CD4-positive, CD25-positive, alpha-beta regulatory T cell (primary cell): ENCODE measurements around the gene SSC5D. TPM values are rescaled to one million over a fixed set of nuclear protein-coding genes. Genes with fewer than 3 reads are reported as not detected.
A peak's percentile ranks its signal among the peaks of the same experiment; 100 is the strongest.

Experiments
- ATAC-seq, 2 donors: fragments of 150-1000 bp; cut with Tn5 transposase; one replicate each; pipeline ENCODE4 v1.10.0; 2021; ENCODE audit warnings: low read depth in 2 of 2, moderate number of reproducible peaks in 2 of 2, moderate library complexity in 1 of 2
- DNase-seq, 3 donors: peaks; one replicate each; pipeline versions ENCODE4 v3.0.0 to v3.0.0-alpha.2; 2012 to 2022; ENCODE audit warnings: mixed read lengths in 1 of 3
- H3K27ac ChIP-seq: one replicate; pipeline ENCODE4 v1.7.0; 2013; ENCODE audit warnings: mild to moderate bottlenecking, low read length; ENCODE audit not compliant: insufficient read depth, poor library complexity, severe bottlenecking
- H3K27me3 ChIP-seq: one replicate; pipeline ENCODE4 v1.7.0; 2013; ENCODE audit warnings: low read length; ENCODE audit not compliant: control insufficient read depth, insufficient read depth
- H3K36me3 ChIP-seq: one replicate; pipeline ENCODE4 v1.7.0; 2013; ENCODE audit warnings: mild to moderate bottlenecking, low read length, moderate library complexity; ENCODE audit not compliant: control insufficient read depth, insufficient read depth
- H3K4me1 ChIP-seq: 2 replicates; pipeline ENCODE4 v1.7.0; 2013; ENCODE audit warnings: mild to moderate bottlenecking, low read length; ENCODE audit not compliant: insufficient read depth, control insufficient read depth, poor library complexity, severe bottlenecking
- H3K4me3 ChIP-seq: one replicate; pipeline ENCODE4 v1.7.0; 2013; ENCODE audit warnings: low read depth, mild to moderate bottlenecking, low read length, moderate library complexity
- H3K9me3 ChIP-seq, 2 experiments: 1 replicate in 1 of 2; 2 replicates in 1 of 2; pipeline ENCODE4 v1.7.0; 2013; ENCODE audit warnings: low read length in 2 of 2, mild to moderate bottlenecking in 1 of 2, moderate library complexity in 1 of 2; ENCODE audit not compliant: control insufficient read depth in 2 of 2
- H3K27ac Mint-ChIP-seq, 3 donors: one replicate each; pipeline ENCODE4 v1.8.0; 2020 to 2022; ENCODE audit warnings: mild to moderate bottlenecking in 3 of 3, mixed read lengths in 3 of 3, moderate library complexity in 2 of 3
- H3K27me3 Mint-ChIP-seq: one replicate; pipeline ENCODE4 v1.8.0; 2022; ENCODE audit warnings: mild to moderate bottlenecking, mixed read lengths
- H3K36me3 Mint-ChIP-seq: one replicate; pipeline ENCODE4 v1.8.0; 2020; ENCODE audit warnings: mixed read lengths
- H3K4me1 Mint-ChIP-seq, 4 donors: one replicate each; pipeline ENCODE4 v1.8.0; 2020 to 2022; ENCODE audit warnings: mixed read lengths in 4 of 4, mild to moderate bottlenecking in 1 of 4
- H3K4me3 Mint-ChIP-seq, 4 donors: one replicate each; pipeline ENCODE4 v1.8.0; 2020 to 2022; ENCODE audit warnings: mild to moderate bottlenecking in 4 of 4, mixed read lengths in 4 of 4, moderate library complexity in 3 of 4
- H3K9me3 Mint-ChIP-seq, 7 donors: one replicate each; pipeline ENCODE4 v1.8.0; 2020 to 2022; ENCODE audit warnings: mixed read lengths in 7 of 7, mild to moderate bottlenecking in 3 of 7, moderate library complexity in 2 of 7
- polyA plus RNA-seq, 4 donors: library from polyadenylated mRNA; unstranded; fragments of 300-500 nt; fragmentation: Illumina TruSeq; gene quantifications; one replicate each; pipeline ENCODE4 v1.2.3, GENCODE V29; 2021
- total RNA-seq: library from RNA; stranded (reverse); gene quantifications from one replicate; pipeline ENCODE4 v1.2.3, GENCODE V29; 2022

The SSC5D gene
- total and polyA plus RNA-seq, 5 donors from 2014 or later, result 0.27 TPM; not detected in 4

DNA sequence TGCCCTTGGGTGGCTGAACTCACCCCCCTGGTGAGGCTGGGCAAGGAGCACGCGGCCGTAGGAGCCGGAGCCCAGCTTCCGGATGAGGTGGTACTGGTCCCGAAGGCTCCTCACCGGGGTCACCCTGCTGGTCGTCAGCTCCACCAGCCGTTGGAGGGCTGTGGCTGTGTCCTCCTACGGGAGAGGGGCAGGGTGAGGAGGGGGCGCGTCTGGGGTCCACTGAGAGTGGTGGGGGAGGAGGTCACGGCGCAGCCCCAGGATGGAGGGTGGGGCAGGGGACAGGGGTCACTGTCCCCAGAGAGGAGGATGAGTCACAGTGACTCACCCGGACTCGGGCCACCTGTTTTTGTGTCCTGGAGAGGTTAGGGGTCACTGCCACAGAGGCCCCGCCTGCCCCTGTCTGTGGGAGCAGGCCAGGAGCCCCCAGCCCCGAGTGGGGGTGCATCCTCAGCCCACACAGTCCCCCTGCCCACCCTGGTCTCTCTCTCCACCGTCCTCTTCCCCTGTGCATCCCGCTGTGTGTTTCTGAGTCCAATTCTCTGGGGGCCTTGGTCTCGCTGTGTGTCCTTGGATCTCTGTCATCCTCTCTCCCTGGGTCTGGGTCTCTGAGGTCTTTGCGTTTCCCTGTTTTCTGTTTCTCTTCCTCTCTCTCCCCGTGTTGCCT is 56.7 kb downstream of the SSC5D start:
- Histone ChIP-seq H3K9me3 (no peaks in the 10 kb centered on the region), H3K4me1 (no peaks in the 10 kb centered on the region), H3K27me3 (no peaks in the 10 kb centered on the region), H3K4me3 (no peak overlapping the region), H3K27ac (no peak overlapping the region), H3K36me3 (no peaks in the 10 kb centered on the region)
- Mint-ChIP-seq H3K4me1 (no peaks in the 10 kb centered on the region), H3K27me3 (peaks cover 12% of the 10 kb centered on the region), H3K27ac (no peak overlapping the region), H3K9me3 (peaks cover 0 to 3% (median 1%) of the 10 kb centered on the region in 7 donors), H3K36me3 (no peaks in the 10 kb centered on the region), H3K4me3 (no peak overlapping the region)
- ATAC-seq, result no peak
- DNase-seq, result no peak

DNA sequence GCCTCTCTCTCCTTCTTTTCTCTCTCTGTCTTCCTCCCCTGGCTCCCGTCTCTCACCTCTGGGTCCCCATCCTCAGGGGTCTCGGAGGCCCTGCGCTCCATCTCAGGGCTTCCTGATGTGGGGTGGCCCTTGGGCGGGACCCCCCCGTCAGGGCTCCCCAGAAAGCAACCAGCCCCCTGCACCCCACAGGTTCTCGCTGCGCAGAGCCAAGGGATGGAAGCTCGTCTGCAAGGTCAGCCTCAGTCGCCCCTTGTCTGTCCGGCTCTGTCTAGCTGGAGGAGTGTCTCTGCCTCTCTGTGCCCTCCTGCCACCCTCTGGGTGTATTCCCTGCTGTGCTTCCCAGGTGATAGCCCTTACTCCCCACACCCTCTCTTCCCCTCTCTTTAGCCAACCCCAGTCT is 57.2 kb downstream of the SSC5D start, which contains the start of gene SBK3:
Gene SBK3 (minus strand): TSS at position 101 of the 400 bp plus-strand sequence. CDS start 0 bp downstream, at position 101.
- no peaks in the 10 kb centered on the region for H3K27me3 ChIP-seq
- no peaks in the 10 kb centered on the region for H3K4me1 Mint-ChIP-seq

DNA sequence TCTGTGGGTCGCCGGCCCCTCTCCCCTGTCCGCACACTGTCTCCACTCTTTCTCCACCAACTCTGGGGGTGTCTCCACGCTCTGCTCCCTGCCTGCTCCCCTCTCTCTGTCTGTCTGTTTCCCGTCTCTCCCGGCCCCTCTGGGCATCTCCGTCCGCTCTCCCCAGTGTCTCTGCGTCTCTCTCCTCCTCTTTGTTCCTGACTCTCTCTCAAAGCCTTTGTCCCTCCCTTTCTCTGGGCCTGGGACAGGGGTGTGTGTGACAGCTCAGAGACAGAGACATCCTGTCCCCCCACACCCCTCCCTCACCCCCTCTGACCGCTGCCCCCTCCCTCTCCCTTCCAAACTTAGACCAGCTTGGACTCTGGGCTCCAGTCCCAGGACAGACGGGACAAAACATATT is 57.8 kb downstream of the SSC5D start:
- Mint-ChIP-seq H3K36me3 (no peaks in the 10 kb centered on the region), H3K27ac (peak overlapping the region in 1 of 3 donors; percentile 92), H3K4me3 (no peak overlapping the region), H3K9me3 (peaks cover 0 to 3% (median 1%) of the 10 kb centered on the region in 7 donors), H3K4me1 (no peaks in the 10 kb centered on the region), H3K27me3 (peaks cover 17% of the 10 kb centered on the region)
- no peak overlapping the region for H3K27ac ChIP-seq
- ATAC-seq (no peak), DNase-seq (no peak)
- no peaks in the 10 kb centered on the region for H3K4me1 ChIP-seq
- H3K9me3 ChIP-seq, result no peaks in the 10 kb centered on the region
- no peak overlapping the region for H3K4me3 ChIP-seq
- H3K36me3 ChIP-seq, result no peaks in the 10 kb centered on the region
- H3K27me3 ChIP-seq, result no peaks in the 10 kb centered on the region

More for the DNA sequence above, 57.2 kb downstream of the SSC5D start, which contains the start of gene SBK3:
- Histone ChIP-seq H3K27ac (no peak within 1 kb of the TSS), H3K9me3 (no peaks in the 10 kb centered on the region), H3K4me1 (no peaks in the 10 kb centered on the region), H3K4me3 (no peak within 1 kb of the TSS), H3K36me3 (no peaks in the 10 kb centered on the region)
- no peak for ATAC-seq
- H3K9me3 Mint-ChIP-seq, result peaks cover 0 to 3% (median 1%) of the 10 kb centered on the region in 7 donors
- no peak within 1 kb of the TSS for H3K4me3 Mint-ChIP-seq
- no peak for DNase-seq
- H3K27ac Mint-ChIP-seq, result peak within 1 kb of the TSS in 1 of 3 donors; percentile 92
- H3K36me3 Mint-ChIP-seq, result no peaks in the 10 kb centered on the region
- H3K27me3 Mint-ChIP-seq, result peaks cover 16% of the 10 kb centered on the region

DNA sequence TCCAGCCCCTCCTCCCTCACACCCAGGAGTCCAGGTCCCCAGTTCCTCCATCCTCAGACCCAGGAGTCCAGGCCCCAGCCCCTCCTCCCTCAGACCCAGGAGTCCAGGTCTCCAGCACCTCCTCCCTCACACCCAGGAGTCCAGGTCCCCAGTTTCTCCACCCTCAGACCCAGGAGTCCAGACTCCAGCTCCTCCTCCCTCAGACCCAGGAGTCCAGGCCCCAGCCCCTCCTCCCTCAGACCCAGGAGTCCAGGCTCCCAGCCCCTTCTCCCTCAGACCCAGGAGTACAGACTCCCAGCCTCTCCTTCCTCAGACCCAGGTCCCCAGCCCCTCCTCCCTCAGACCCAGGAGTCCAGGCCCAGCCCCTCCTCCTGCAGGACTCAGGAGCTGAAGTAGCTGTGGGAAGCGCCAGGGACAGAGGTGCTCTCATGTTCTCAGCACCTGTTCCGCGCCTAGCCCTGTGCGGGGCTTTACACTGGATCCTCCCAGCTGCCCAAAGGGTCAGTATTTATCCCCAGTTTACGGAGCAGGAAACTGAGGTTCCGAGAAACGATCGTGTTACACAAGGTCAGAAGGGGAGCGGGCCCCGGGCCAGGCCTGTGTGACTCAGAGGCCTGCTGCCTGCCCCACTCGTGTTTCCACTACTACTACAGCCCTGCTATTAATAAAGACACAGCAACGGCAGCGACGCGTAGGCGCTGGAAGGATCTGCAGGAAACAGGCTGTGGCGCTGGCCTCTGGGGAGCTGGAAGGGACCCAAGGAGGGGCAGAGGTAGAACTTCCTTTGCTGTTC is 58.8 kb downstream of the SSC5D start:
- H3K4me3 ChIP-seq, result no peak overlapping the region
- no peaks in the 10 kb centered on the region for H3K27me3 ChIP-seq
- H3K9me3 ChIP-seq, result no peaks in the 10 kb centered on the region
- H3K9me3 Mint-ChIP-seq, result peaks cover 0 to 3% (median 1%) of the 10 kb centered on the region in 7 donors
- H3K4me1 Mint-ChIP-seq, result no peaks in the 10 kb centered on the region
- no peak overlapping the region for H3K27ac ChIP-seq
- H3K4me3 Mint-ChIP-seq, result no peak overlapping the region
- ATAC-seq (no peak), DNase-seq (no peak)
- no peaks in the 10 kb centered on the region for H3K36me3 ChIP-seq
- no peak overlapping the region for H3K27ac Mint-ChIP-seq
- H3K27me3 Mint-ChIP-seq, result peaks cover 17% of the 10 kb centered on the region
- H3K4me1 ChIP-seq, result no peaks in the 10 kb centered on the region
- no peaks in the 10 kb centered on the region for H3K36me3 Mint-ChIP-seq

DNA sequence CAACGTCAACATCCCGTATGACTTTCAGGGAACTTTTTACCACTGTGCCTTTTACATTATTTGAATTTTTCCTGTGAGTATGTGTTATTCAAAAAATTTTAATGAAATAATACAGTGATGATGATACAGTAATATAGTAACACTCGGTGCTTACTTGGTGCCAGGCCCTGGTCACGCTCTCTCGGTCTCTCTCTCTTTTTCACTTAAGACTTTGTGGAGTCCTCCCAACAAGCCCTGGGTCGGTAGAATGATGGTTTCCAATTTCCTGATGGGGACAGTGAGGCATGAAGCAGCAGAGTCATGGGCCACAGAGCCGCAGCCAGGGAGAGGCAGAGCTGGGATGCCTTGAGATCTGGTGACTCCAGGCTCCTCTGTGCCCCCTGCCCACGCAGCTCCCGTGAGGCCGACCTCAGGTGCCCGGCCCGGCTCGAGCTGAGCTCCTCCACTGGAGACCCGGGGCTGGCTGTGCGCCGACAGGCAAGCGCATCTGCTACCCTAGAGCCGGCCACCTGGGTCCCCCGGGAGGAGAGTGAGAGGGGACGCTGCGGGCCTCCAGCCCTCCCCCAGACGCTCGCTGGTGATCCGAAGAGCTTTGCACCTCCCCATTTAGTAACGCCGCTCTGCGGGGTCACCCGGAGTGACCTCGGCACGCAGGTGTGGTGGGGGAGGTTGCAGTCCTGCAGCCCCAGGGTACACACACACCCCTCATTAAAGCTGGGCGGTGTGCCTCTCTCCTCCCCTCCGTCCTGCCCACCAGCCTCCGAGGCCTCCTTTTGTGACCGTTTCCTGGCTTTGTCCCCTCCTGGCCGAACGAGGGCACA is 61.5 kb downstream of the SSC5D start:
- no peak overlapping the region for H3K4me3 ChIP-seq
- Mint-ChIP-seq H3K9me3 (peaks cover 0 to 3% (median 0%) of the 10 kb centered on the region in 7 donors), H3K27me3 (peaks cover 12% of the 10 kb centered on the region), H3K4me1 (no peaks in the 10 kb centered on the region), H3K27ac (no peak overlapping the region), H3K4me3 (no peak overlapping the region), H3K36me3 (no peaks in the 10 kb centered on the region)
- DNase-seq (no peak), ATAC-seq (no peak)
- no peaks in the 10 kb centered on the region for H3K4me1 ChIP-seq
- no peaks in the 10 kb centered on the region for H3K27me3 ChIP-seq
- no peaks in the 10 kb centered on the region for H3K36me3 ChIP-seq
- H3K9me3 ChIP-seq, result no peaks in the 10 kb centered on the region
- H3K27ac ChIP-seq, result no peak overlapping the region

DNA sequence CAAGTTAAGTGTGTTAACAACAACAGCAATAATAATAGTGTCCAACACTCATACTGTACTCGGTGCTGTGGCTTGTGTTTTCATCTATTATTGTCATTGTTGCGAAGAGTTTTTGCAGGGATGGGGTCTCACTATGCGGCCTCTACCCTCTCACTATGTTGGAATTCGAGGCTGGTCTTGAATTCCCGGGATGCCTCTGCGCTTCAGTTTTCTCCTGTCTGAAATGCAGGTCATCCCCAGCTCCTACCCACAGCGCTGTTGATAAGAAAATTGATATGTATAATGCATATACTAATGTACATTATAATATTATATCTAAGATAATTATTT is 62.0 kb downstream of the SSC5D start:
- DNase-seq (no peak), ATAC-seq (no peak)
- Histone ChIP-seq H3K36me3 (no peaks in the 10 kb centered on the region), H3K9me3 (no peaks in the 10 kb centered on the region), H3K27me3 (no peaks in the 10 kb centered on the region), H3K4me3 (no peak overlapping the region), H3K27ac (no peak overlapping the region), H3K4me1 (no peaks in the 10 kb centered on the region)
- peaks cover 0 to 3% (median 0%) of the 10 kb centered on the region in 7 donors for H3K9me3 Mint-ChIP-seq
- H3K27me3 Mint-ChIP-seq, result peaks cover 12% of the 10 kb centered on the region
- no peak overlapping the region for H3K4me3 Mint-ChIP-seq
- no peaks in the 10 kb centered on the region for H3K4me1 Mint-ChIP-seq
- no peaks in the 10 kb centered on the region for H3K36me3 Mint-ChIP-seq
- H3K27ac Mint-ChIP-seq, result no peak overlapping the region

DNA sequence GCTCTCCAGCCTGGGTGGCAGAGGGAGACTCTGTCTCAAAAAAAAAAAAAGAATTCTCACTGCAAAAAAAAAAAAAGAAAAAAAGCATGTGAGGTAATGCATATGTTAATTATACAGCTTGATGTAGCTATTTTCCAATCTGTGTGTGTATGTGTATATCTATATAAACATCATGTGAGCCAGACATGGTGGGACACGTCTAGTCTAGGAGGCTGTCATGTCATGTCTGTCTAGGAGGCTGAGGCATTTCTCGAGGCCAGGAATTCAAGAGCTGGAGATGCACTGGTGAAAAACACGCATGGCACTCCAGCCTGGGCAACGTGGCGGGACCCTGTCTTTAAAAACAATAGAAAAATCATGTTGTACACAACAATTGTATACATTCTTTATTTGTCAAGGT is 64.0 kb downstream of the SSC5D start:
- Histone ChIP-seq H3K9me3 (no peaks in the 10 kb centered on the region), H3K36me3 (no peaks in the 10 kb centered on the region), H3K4me1 (no peaks in the 10 kb centered on the region), H3K27ac (no peak overlapping the region), H3K4me3 (no peak overlapping the region), H3K27me3 (no peaks in the 10 kb centered on the region)
- H3K9me3 Mint-ChIP-seq, result peaks cover 0 to 3% (median 0%) of the 10 kb centered on the region in 7 donors
- no peak overlapping the region for H3K27ac Mint-ChIP-seq
- H3K36me3 Mint-ChIP-seq, result no peaks in the 10 kb centered on the region
- peaks cover 10% of the 10 kb centered on the region for H3K27me3 Mint-ChIP-seq
- no peak for ATAC-seq
- H3K4me3 Mint-ChIP-seq, result no peak overlapping the region
- no peak for DNase-seq
- H3K4me1 Mint-ChIP-seq, result no peaks in the 10 kb centered on the region
